ENCODE measurements around the gene ITPKC.

GRCh38 chr19:40763963-40764362 is 47.1 kb downstream of the ITPKC start:
- TF ChIP-seq CTCF (IDR thresholded peaks at IDR 0.05) (no peak), POLR2A (IDR thresholded peaks at IDR 0.05) (no peak)
